GM19023 (cell line): ENCODE measurements around the gene SP5.
"Not testable (repeated sequence)": the region's sequence is repeated elsewhere in the genome, so short reads cannot be mapped to it uniquely, and the experiment has no call there.

Experiments used
- ATAC-seq: cut with Tn5 transposase; IDR thresholded peaks from one replicate; pipeline ENCODE4 v1.9.1; 2021; ENCODE audit warnings: mild to moderate bottlenecking, moderate library complexity; ENCODE audit not compliant: unreplicated experiment

SP5 gene

DNA sequence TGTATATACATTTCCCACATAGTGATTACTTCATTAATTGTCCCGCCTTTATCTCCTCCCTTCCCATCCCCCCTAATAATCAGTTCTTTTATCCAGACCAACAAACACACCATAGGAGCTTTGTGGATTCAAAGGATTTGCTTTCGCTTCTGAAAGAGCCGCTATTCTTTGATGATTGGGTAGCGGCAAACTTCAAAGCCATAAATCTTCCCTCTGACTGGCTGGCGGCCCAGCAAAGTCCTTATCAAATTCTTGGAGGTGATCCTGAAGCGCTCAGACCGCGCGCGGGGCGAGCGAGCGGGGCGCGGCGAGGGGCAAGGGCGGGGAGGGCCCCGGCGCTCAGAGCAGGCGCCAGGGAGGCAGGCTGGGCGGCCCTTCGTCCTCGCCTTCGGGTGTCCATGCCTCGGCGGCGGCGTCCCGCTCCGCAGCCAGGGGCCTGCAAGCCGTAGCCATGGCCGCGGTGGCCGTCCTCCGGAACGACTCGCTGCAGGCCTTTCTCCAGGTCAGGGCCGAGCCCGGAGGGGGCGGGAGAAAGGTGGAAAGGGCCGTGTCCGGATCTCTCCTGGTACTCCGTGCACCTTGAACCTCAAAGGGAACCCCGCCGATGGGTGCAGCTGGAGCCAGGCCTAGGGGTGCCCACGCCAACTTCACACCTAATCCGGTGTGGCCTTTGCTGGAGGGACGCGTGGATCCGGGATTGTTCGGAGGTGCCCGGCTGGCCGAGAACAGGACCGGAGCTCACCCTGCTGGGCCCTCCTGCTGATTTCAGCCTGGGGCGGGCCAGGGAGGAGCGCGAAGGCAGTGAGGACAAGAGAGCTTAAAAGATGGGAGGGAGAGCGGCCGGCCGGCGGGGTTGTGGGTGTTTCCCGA, at the start of gene SP5:
TSS of gene SP5 (plus strand) at position 276 of the 870 bp plus-strand sequence. CDS start at position 452, 176 bp downstream.
- no peak for ATAC-seq

- no peak for ATAC-seq
Observed at GRCh38 chr2:170665743-170666142, 49.4 kb upstream of the SP5 start.

- no peak for ATAC-seq
Observed at GRCh38 chr2:170669909-170670308, 45.2 kb upstream of the SP5 start.

- ATAC-seq, result no peak
Observed at GRCh38 chr2:170670651-170671050, 44.5 kb upstream of the SP5 start.

DNA sequence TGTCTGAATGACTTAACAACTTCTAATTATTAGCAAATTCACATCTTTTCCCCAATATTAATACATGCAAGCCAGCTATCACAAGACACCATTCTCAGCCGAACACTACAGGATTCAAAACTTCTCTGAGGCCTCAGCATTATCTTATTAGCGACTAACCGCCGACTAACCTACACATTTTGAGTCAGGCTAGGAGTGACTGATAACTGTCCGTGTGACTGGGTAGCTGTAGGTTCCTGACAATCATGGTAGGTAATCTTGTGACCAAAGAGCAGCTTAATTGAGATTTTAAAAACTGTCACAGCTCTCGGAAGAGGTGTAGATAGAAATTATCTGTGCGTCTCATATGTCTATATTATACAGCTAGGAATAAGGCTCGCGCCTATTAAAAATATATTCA, 44.1 kb upstream of the SP5 start:
- ATAC-seq, result no peak

GRCh38 chr2:170674282-170674681, 40.9 kb upstream of the SP5 start:
- ATAC-seq, result not testable (repeated sequence)

DNA sequence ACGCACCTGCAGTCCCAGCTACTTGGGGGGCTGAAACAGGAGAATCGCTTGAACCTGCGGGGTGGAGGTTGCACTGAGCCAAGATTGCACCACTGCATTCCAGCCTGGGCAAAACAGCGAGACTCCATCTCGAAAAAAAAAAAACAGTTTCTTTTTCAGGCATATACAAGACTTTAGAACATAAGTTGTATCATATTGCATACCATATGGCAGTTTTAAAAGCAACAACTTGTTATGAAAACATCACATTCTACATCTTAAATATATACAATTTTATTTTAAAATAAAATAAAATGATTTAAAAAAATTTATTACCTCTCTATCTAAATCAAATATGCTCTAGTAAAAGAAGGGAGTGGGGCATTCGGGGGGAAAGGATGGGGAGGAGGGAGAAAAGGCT, 39.4 kb upstream of the SP5 start:
- no peak for ATAC-seq

DNA sequence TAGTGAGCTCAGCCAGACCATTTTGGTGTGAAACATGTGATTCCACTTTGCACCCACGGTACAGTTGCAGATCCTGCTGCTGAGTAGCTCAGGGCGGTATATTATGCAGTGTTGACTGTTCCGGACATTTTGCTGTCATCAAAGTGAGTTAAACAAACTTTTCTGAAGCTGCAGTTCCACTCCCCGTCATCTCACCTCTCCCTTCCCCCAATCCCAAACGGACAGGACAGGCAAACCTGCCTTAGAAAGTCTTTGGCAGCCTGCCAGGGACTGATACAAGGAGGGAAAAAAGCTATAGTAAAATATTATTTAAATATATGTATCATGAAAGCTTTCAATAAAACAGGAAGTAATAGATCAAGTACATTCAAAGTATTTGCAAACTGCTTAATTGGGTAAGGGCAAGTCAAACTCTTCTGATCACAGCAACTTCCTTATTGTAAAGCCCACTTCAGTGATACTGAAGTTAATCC, 35.5 kb upstream of the SP5 start:
- ATAC-seq, result no peak

DNA sequence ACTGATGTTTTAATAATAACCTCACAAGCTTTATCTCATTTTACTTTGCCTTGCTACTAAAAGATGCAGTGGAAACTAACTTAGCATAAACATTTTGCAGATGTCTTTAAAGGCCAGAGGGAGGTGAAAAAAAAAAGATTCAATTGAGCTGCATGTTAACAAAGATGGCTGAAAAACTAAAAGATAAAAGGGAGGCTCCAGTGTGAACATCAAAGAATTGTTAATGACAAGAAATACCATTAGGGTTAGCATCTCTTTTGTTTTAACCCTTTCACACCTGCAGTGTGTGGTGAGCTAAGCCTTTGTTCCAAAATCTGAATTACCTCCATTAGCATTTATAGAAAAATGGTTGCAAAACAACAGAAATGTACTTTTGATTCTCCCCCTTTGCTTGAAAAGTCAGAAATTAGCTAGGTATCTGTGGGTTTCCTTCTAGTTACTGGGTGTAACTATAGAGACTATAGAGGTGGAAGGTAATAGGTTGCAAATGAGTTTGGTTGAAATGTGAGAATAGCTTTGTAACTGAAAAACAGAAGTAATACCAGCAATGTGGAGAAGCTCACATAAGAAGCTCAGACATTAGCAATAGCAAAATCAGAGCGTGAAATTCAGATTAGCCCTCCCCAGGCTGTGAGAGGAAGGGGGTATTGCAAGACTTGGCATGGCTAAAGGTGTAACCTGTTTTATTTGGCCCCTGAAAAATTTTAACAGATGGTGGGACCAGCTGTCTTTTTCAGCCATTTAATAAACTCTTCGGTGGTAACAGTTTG, 34.8 kb upstream of the SP5 start:
- peak; percentile 91 for ATAC-seq

DNA sequence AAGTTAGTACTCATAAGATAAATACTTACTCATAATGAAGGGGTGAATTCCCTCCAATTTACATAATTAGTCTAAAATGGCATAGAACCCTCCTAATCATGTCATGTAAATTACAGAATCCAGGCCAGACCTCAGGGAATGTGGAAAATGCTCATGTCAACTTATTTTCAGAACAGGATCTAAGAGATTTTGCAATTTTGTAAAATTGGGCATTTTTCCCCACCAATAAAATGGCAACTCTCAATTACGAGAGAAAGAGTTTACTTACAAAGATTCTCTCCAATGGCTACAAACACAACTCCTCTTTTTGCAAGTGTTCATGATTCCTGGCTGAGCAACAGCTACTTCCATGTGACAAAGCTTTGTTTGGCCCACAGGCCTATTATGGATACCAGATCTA, 33.8 kb upstream of the SP5 start:
- no peak for ATAC-seq

DNA sequence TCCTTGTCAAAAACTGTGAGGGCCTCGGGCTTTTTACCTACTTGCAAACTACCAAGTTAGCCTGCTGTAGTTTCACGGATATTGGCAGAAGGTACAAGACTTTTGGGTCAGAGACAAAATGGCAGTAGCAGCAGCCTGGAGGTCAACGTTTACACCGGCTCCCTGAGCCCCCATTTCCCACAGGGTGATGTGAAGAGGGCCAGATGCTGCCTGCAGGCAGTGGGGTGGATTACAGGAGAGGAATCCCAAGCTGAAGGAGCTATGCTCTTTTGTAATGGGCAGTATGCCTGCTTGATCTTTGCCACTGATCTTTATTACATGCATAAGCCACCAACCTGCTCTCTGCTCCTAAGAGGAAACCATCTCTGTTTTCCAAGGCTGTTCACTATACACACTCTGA, 29.5 kb upstream of the SP5 start:
- no peak for ATAC-seq

DNA sequence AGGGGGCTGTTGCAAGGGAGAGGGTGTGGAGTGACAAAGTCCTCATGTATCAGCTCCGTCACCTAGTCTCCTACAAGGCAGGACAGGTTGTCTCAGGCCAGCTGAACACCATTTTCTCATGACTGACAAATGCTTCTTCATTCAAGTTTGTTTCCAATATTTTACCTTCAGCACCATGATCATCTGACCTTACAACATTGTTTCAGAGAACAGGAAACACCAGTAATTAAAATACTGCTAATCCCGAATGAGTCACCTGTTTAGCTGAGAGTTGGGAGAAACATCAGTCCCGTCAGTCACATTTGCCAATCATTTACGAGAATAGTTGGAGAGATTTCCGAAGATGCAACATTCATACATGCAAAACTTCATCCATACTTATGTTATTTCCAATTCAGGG, 25.7 kb upstream of the SP5 start:
- ATAC-seq, result no peak

DNA sequence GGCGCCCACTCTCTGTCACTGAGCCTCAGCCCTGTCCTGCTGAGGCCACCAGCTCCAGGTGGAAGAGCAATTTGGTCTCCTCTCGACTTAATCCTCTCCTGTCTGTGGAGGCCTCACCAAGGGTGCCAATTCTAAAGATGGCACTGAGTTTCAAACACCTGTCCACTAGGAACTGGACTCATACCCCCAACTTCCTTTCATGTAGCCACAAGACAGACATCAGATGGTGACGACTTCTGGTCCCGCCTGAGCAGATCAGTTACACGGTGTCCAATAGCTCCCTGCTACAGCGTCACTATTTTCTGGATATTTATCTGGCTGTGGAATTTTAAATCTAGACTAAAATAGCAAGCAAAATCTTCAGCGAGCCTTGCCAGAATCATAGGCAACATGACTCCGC, 24.5 kb upstream of the SP5 start:
- ATAC-seq, result no peak

GRCh38 chr2:170694316-170694715, 20.8 kb upstream of the SP5 start:
- no peak for ATAC-seq

GRCh38 chr2:170695521-170696410, 19.4 kb upstream of the SP5 start:
- no peak for ATAC-seq

GRCh38 chr2:170696948-170697347, 18.2 kb upstream of the SP5 start:
- ATAC-seq, result no peak

DNA sequence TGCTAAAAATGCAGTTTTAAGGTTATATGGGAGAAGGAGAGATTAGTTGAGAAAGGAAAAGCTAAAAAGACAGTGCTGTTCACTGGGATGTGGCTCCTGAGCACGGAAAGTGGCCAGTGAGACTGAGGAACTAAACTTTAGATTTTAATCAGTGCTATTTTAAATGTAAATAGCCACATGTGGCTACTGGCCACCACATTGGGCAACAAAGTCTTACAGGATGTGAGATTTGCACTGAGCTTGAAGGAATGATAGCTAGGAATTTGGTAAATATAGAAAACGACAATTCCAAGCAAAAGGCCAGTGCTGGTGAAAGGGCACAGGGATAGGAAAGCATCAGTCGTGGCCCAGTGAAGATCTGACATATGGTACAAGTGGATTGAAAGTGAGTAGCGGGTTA, 14.1 kb upstream of the SP5 start:
- no peak for ATAC-seq

- ATAC-seq, result no peak
Observed at GRCh38 chr2:170703776-170704476, 11.2 kb upstream of the SP5 start.

- ATAC-seq, result no peak
Observed at GRCh38 chr2:170707821-170708795, 7.0 kb upstream of the SP5 start.
